Progenitor cell of endocrine pancreas (in vitro differentiated cells): ENCODE data around the gene CD40. TPM values are rescaled to one million over a fixed set of nuclear protein-coding genes. Genes with fewer than 3 reads are reported as not detected.

ENCODE experiments used
- DNase-seq: peaks from one replicate; pipeline ENCODE4 v3.0.0; 2021; ENCODE audit warnings: low spot score; ENCODE audit not compliant: unreplicated experiment
- H3K27ac Mint-ChIP-seq: 2 replicates; pipeline ENCODE4 v1.8.0; 2021; ENCODE audit warnings: mild to moderate bottlenecking, moderate library complexity, mixed read lengths
- H3K27me3 Mint-ChIP-seq: 2 replicates; pipeline ENCODE4 v1.8.0; 2021; ENCODE audit warnings: mixed read lengths
- H3K36me3 Mint-ChIP-seq: 2 replicates; pipeline ENCODE4 v1.8.0; 2022; ENCODE audit warnings: mixed read lengths; ENCODE audit not compliant: insufficient read depth
- H3K4me1 Mint-ChIP-seq: 2 replicates; pipeline ENCODE4 v1.8.0; 2021; ENCODE audit warnings: low read depth, mixed read lengths
- H3K4me3 Mint-ChIP-seq: 2 replicates; pipeline ENCODE4 v1.8.0; 2021; ENCODE audit warnings: low read depth, mild to moderate bottlenecking, moderate library complexity, mixed read lengths
- H3K9me3 Mint-ChIP-seq: 2 replicates; pipeline ENCODE4 v1.8.0; 2021; ENCODE audit warnings: low read depth, mixed read lengths
- CTCF ChIP-seq: fragments of 200-600 bp; sonication (generic); IDR thresholded peaks from one replicate; pipeline ENCODE4 v1.5.0; 2021; ENCODE audit warnings: antibody characterized with exemption, mild to moderate bottlenecking; ENCODE audit not compliant: unreplicated experiment
- long read RNA-seq: library from polyadenylated mRNA; unstranded; transcript quantifications from one replicate; pipeline ENCODE4 v2.0.0, GENCODE V29; 2020
- total RNA-seq: library from RNA; stranded (reverse); gene quantifications from 2 replicates; pipeline ENCODE4 v1.2.1, GENCODE V29; 2021

Gene CD40
- total RNA-seq, result 1.5 and 2.2 TPM in 2 replicates
- long read RNA-seq, transcript CD40-202 (9 exons, 1,729 nt), result major isoform, 8 of 12 reads
- long read RNA-seq, partial matches to known transcripts, result 0 of 12 reads
- long read RNA-seq, other reads (novel, unspliced or antisense), result 4 of 12 reads

DNA sequence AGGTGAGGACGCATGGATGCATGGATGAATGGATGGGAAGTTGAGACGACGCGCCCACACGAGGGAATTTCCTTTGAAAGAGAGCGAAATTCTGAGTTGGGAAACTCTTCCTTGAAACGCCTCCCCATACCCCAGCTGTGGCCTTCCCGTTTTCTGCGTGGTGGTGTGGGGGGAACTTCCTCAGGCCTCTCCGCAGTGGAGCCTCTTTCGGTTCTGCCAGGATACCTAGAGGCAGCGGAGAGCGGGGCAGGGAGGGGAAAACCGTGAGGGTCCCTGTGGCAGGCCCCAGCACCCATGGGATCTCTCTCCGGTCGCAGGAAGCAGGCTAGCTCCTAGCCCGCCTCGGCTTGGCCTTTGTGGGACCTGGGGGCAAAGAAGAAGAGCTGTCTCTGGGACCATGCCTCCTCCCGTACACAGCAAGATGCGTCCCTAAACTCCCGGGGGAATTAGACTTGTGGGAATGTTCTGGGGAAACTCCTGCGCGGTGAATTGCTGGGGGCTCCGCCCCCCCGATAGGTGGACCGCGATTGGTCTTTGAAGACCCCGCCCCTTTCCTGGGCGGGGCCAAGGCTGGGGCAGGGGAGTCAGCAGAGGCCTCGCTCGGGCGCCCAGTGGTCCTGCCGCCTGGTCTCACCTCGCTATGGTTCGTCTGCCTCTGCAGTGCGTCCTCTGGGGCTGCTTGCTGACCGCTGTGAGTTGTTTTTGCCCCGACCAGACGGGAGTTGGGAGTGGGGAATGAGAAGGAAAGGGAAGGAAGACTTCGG lies at the start of gene CD40:
TSS of gene CD40 (plus strand) at position 611 of the 764 bp plus-strand sequence. CDS start at position 641, 30 bp downstream.
- peak; percentile 51 for DNase-seq
- H3K27me3 Mint-ChIP-seq, result peaks cover 42% of the 10 kb centered on the region
- peaks cover 7% of the 10 kb centered on the region for H3K4me1 Mint-ChIP-seq
- H3K4me3 Mint-ChIP-seq, result peak within 1 kb of the TSS; percentile 76
- H3K36me3 Mint-ChIP-seq, result no peaks in the 10 kb centered on the region
- no peak for TF ChIP-seq CTCF
- H3K27ac Mint-ChIP-seq, result peak within 1 kb of the TSS; percentile 54
- no peaks in the 10 kb centered on the region for H3K9me3 Mint-ChIP-seq

DNA sequence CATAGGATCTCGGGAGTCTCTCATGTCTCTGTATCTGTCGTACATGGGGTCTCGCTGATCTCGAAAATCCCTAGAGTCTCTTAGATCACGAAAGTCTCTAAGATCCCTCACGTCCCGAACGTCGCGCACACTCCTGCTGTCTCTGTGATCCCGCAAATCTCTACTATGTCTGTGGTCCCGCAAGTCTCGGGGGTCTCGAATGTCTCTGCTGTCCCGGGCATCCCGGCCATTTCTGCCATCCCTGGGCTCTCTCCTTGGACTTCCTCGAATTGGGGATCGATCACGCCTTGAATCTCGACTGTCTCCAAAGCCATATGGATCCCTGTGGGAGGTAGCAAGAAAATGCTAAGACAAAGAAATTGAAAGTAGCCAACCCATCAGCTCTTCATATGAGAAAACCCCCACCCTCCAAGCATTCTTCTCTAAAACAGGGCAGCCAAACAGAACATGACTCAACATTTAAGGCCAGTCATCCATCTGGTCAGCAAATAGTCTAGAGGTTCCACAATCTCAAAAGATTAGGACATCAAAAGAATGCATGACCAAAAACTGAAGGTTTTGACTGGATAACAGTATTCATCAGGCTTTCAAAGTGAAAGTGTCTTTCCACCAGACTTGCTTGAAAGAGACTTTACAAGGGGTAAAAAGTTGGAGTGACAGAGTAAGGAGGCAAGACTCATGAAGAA lies 47.8 kb upstream of the CD40 start:
- no peak overlapping the region for H3K4me3 Mint-ChIP-seq
- no peaks in the 10 kb centered on the region for H3K4me1 Mint-ChIP-seq
- peaks cover 17% of the 10 kb centered on the region for H3K36me3 Mint-ChIP-seq
- DNase-seq, result no peak
- no peak overlapping the region for H3K27ac Mint-ChIP-seq
- TF ChIP-seq CTCF, result no peak
- H3K9me3 Mint-ChIP-seq, result no peaks in the 10 kb centered on the region
- no peaks in the 10 kb centered on the region for H3K27me3 Mint-ChIP-seq

DNA sequence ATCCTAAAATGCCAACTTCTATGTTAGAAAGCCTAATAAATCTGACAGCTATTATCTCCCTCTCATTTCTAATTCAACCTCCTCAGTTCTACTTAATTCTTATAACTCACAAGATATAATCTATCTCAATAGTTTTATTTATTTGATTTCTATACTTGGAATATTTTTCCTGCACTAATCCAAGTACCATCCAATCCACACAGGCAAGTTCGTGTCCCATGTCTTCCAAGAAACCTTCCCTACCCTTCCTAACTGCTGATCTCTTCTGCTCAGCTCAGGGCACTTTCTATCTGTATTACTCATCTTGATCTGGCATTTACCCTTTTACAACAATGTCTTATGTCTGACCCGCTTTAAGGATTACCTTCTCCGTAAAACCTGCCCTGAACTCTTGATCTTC lies 46.5 kb upstream of the CD40 start:
- no peak for TF ChIP-seq CTCF
- H3K27me3 Mint-ChIP-seq, result no peaks in the 10 kb centered on the region
- H3K4me3 Mint-ChIP-seq, result no peak overlapping the region
- no peaks in the 10 kb centered on the region for H3K9me3 Mint-ChIP-seq
- no peak for DNase-seq
- H3K4me1 Mint-ChIP-seq, result no peaks in the 10 kb centered on the region
- no peak overlapping the region for H3K27ac Mint-ChIP-seq
- H3K36me3 Mint-ChIP-seq, result peaks cover 12% of the 10 kb centered on the region

GRCh38 chr20:46073024-46073423 lies 45.1 kb upstream of the CD40 start:
- no peak overlapping the region for H3K27ac Mint-ChIP-seq
- no peaks in the 10 kb centered on the region for H3K9me3 Mint-ChIP-seq
- peaks cover 7% of the 10 kb centered on the region for H3K4me1 Mint-ChIP-seq
- DNase-seq, result no peak
- H3K36me3 Mint-ChIP-seq, result peaks cover 12% of the 10 kb centered on the region
- H3K4me3 Mint-ChIP-seq, result no peak overlapping the region
- no peak for TF ChIP-seq CTCF
- no peaks in the 10 kb centered on the region for H3K27me3 Mint-ChIP-seq

- peaks cover 12% of the 10 kb centered on the region for H3K36me3 Mint-ChIP-seq
- no peaks in the 10 kb centered on the region for H3K27me3 Mint-ChIP-seq
- no peak overlapping the region for H3K4me3 Mint-ChIP-seq
- no peak for TF ChIP-seq CTCF
- no peaks in the 10 kb centered on the region for H3K9me3 Mint-ChIP-seq
- H3K4me1 Mint-ChIP-seq, result peaks cover 10% of the 10 kb centered on the region
- no peak for DNase-seq
- H3K27ac Mint-ChIP-seq, result no peak overlapping the region
Observed at GRCh38 chr20:46073443-46073842, 44.7 kb upstream of the CD40 start.
